Stimulated activated CD4-positive, alpha-beta T cell treated with anti-CD3 and anti-CD28 coated beads, Interleukin-2, amount 100 ng/mL, for 48 hours (primary cell): Measurements from ENCODE around the gene PHF12.

Source experiments
- DNase-seq, 2 donors: peaks; one replicate each; pipeline ENCODE4 v3.0.0-alpha.2; 2020

Gene PHF12

GRCh38 chr17:28974451-28974850 is 23.1 kb upstream of the PHF12 start:
- no peak for DNase-seq

- no peak for DNase-seq
Observed at GRCh38 chr17:28973425-28973824, 22.1 kb upstream of the PHF12 start.

GRCh38 chr17:28972437-28972836 is 21.1 kb upstream of the PHF12 start:
- no peak for DNase-seq

GRCh38 chr17:28970879-28971278 is 19.6 kb upstream of the PHF12 start:
- no peak for DNase-seq

- no peak for DNase-seq
Observed at GRCh38 chr17:28969706-28970393, 18.5 kb upstream of the PHF12 start.

- DNase-seq: no peak
Observed at GRCh38 chr17:28968914-28969295, 17.6 kb upstream of the PHF12 start.

- no peak for DNase-seq
Observed at GRCh38 chr17:28968231-28968913, 17.1 kb upstream of the PHF12 start.

GRCh38 chr17:28967221-28968135 is 16.2 kb upstream of the PHF12 start:
- DNase-seq: no peak

GRCh38 chr17:28963841-28964240 is 12.5 kb upstream of the PHF12 start:
- DNase-seq: no peak

- no peak for DNase-seq
Observed at GRCh38 chr17:28963055-28963611, 11.8 kb upstream of the PHF12 start.

- no peak for DNase-seq
Observed at GRCh38 chr17:28961391-28961790, 10.1 kb upstream of the PHF12 start.

GRCh38 chr17:28960256-28961061 is 9.1 kb upstream of the PHF12 start:
- DNase-seq: no peak

- no peak for DNase-seq
Observed at GRCh38 chr17:28959471-28959871, 8.2 kb upstream of the PHF12 start.

- no peak for DNase-seq
Observed at GRCh38 chr17:28958820-28959455, 7.6 kb upstream of the PHF12 start.

GRCh38 chr17:28957992-28958355 is 6.7 kb upstream of the PHF12 start:
- no peak for DNase-seq

- no peak for DNase-seq
Observed at GRCh38 chr17:28957277-28957991, 6.1 kb upstream of the PHF12 start.

- DNase-seq: no peak
Observed at GRCh38 chr17:28956861-28957260, 5.5 kb upstream of the PHF12 start.

- no peak for DNase-seq
Observed at GRCh38 chr17:28956112-28956511, 4.8 kb upstream of the PHF12 start.

GRCh38 chr17:28955408-28955807 is 4.1 kb upstream of the PHF12 start:
- DNase-seq: no peak

- DNase-seq: no peak
Observed at GRCh38 chr17:28954886-28955285, 3.6 kb upstream of the PHF12 start.

- peak; percentile 42 to 59 for DNase-seq
Observed at GRCh38 chr17:28953444-28954118, 2.3 kb upstream of the PHF12 start.
